Karpas-422 (cell line): ENCODE measurements around the gene NPAS3. TPM values are rescaled to one million over a fixed set of nuclear protein-coding genes. Genes with fewer than 3 reads are reported as not detected.

Experiments
- DNase-seq: peaks from one replicate; pipeline ENCODE4 v3.0.0-alpha.2; 2015
- H2AFZ ChIP-seq: fragments of 200-600 bp; sonication (generic); 2 replicates; pipeline ENCODE4 v1.6.1; 2014; ENCODE audit warnings: antibody characterized with exemption, low read length, mixed read lengths
- H3K27ac ChIP-seq: fragments of 200-600 bp; sonication (generic); 2 replicates; pipeline ENCODE4 v1.5.1; 2014; ENCODE audit warnings: mild to moderate bottlenecking, low read length, moderate library complexity
- H3K27me3 ChIP-seq: fragments of 200-600 bp; sonication (generic); 2 replicates; pipeline ENCODE4 v1.6.1; 2014; ENCODE audit warnings: low read length, mixed read lengths
- H3K36me3 ChIP-seq: fragments of 200-600 bp; sonication (generic); 2 replicates; pipeline ENCODE4 v1.6.1; 2014; ENCODE audit warnings: low read length, mixed read lengths; ENCODE audit not compliant: insufficient read depth
- H3K4me1 ChIP-seq: fragments of 200-600 bp; sonication (generic); 2 replicates; pipeline ENCODE4 v1.6.1; 2014; ENCODE audit warnings: mild to moderate bottlenecking, low read length, mixed read lengths
- H3K4me2 ChIP-seq: fragments of 200-600 bp; sonication (generic); 2 replicates; pipeline ENCODE4 v1.6.1; 2014; ENCODE audit warnings: low read length, low read depth, mild to moderate bottlenecking; ENCODE audit not compliant: poor library complexity, severe bottlenecking
- H3K4me3 ChIP-seq: fragments of 200-600 bp; sonication (generic); 2 replicates; pipeline ENCODE4 v1.5.1; 2014; ENCODE audit warnings: mild to moderate bottlenecking, antibody characterized with exemption, low read length, mixed read lengths
- H3K79me2 ChIP-seq: fragments of 200-600 bp; sonication (generic); 2 replicates; pipeline ENCODE4 v1.6.1; 2014; ENCODE audit warnings: mild to moderate bottlenecking, low read length, mixed read lengths
- H3K9ac ChIP-seq: fragments of 200-600 bp; sonication (generic); 2 replicates; pipeline ENCODE4 v1.6.0; 2014; ENCODE audit warnings: low read length
- H3K9me2 ChIP-seq: fragments of 200-600 bp; sonication (generic), shearing (Covaris generic); replicated peaks from 2 replicates; pipeline ENCODE4 v1.6.0; 2014; ENCODE audit warnings: mild to moderate bottlenecking, low read length, moderate library complexity; ENCODE audit not compliant: insufficient read depth
- H3K9me3 ChIP-seq: fragments of 300-700, 200-600 bp; sonication (generic); 2 replicates; pipeline ENCODE4 v1.6.1; 2014; ENCODE audit warnings: low read length, mixed read lengths
- H4K20me1 ChIP-seq: fragments of 200-600 bp; sonication (generic); 2 replicates; pipeline ENCODE4 v1.6.1; 2014; ENCODE audit warnings: mild to moderate bottlenecking, antibody characterized with exemption, low read length, low read depth; ENCODE audit not compliant: insufficient read depth
- total RNA-seq: library from RNA; depleted of rRNA; stranded (reverse); fragments of >200 nt; shearing (Covaris generic); gene quantifications from 2 replicates; pipeline ENCODE4 v1.2.3, GENCODE V29; 2014; ENCODE audit warnings: low replicate concordance

Gene NPAS3
- total RNA-seq, 1 experiment from 2014 or later = 1.6 TPM

GRCh38 chr14:32913725-32914124, 25.0 kb upstream of the NPAS3 start:
- Histone ChIP-seq H3K36me3 (no peaks in the 10 kb centered on the region), H3K4me3 (no peak overlapping the region), H3K27me3 (no peaks in the 10 kb centered on the region), H3K9me3 (no peaks in the 10 kb centered on the region), H3K9ac (no peak overlapping the region), H3K27ac (no peak overlapping the region), H3K9me2 (no peaks in the 10 kb centered on the region), H2AFZ (no peak overlapping the region), H4K20me1 (no peaks in the 10 kb centered on the region), H3K79me2 (no peaks in the 10 kb centered on the region), H3K4me2 (no peak overlapping the region), H3K4me1 (no peaks in the 10 kb centered on the region)
- no peak for DNase-seq

GRCh38 chr14:32914391-32914790, 24.3 kb upstream of the NPAS3 start:
- H3K9me2 ChIP-seq = no peaks in the 10 kb centered on the region
- no peak overlapping the region for H3K4me2 ChIP-seq
- no peak overlapping the region for H3K9ac ChIP-seq

GRCh38 chr14:32920696-32921276, 17.9 kb upstream of the NPAS3 start:
- H3K4me1 ChIP-seq = no peaks in the 10 kb centered on the region
- no peaks in the 10 kb centered on the region for H3K9me2 ChIP-seq
- no peaks in the 10 kb centered on the region for H3K79me2 ChIP-seq
- DNase-seq = no peak
- no peak overlapping the region for H3K27ac ChIP-seq
- no peak overlapping the region for H2AFZ ChIP-seq
- H3K4me3 ChIP-seq = no peak overlapping the region
- H3K4me2 ChIP-seq = no peak overlapping the region
- no peaks in the 10 kb centered on the region for H3K36me3 ChIP-seq
- H3K9ac ChIP-seq = no peak overlapping the region
- 0 out of 2 replicates have a peak, but pooled peaks cover 3% of the 10 kb centered on the region for H3K27me3 ChIP-seq
- no peaks in the 10 kb centered on the region for H4K20me1 ChIP-seq
- H3K9me3 ChIP-seq = no peaks in the 10 kb centered on the region

More at GRCh38 chr14:32914391-32914790, 24.3 kb upstream of the NPAS3 start:
- Histone ChIP-seq H3K27me3 (no peaks in the 10 kb centered on the region), H3K27ac (no peak overlapping the region), H3K4me3 (no peak overlapping the region), H3K9me3 (no peaks in the 10 kb centered on the region), H3K79me2 (no peaks in the 10 kb centered on the region), H4K20me1 (no peaks in the 10 kb centered on the region), H3K36me3 (no peaks in the 10 kb centered on the region), H3K4me1 (no peaks in the 10 kb centered on the region), H2AFZ (no peak overlapping the region)
- DNase-seq = no peak

- H2AFZ ChIP-seq = no peak overlapping the region
- H3K4me2 ChIP-seq = no peak overlapping the region
- H3K36me3 ChIP-seq = no peaks in the 10 kb centered on the region
- no peaks in the 10 kb centered on the region for H3K9me2 ChIP-seq
- no peaks in the 10 kb centered on the region for H3K9me3 ChIP-seq
- no peak overlapping the region for H3K27ac ChIP-seq
- H3K4me3 ChIP-seq = no peak overlapping the region
- H3K9ac ChIP-seq = no peak overlapping the region
- H3K79me2 ChIP-seq = no peaks in the 10 kb centered on the region
- DNase-seq = no peak
- 0 out of 2 replicates have a peak, but pooled peaks cover 3% of the 10 kb centered on the region for H3K27me3 ChIP-seq
- no peaks in the 10 kb centered on the region for H3K4me1 ChIP-seq
- no peaks in the 10 kb centered on the region for H4K20me1 ChIP-seq
Observed at GRCh38 chr14:32925439-32925838, 13.2 kb upstream of the NPAS3 start.

GRCh38 chr14:32932302-32932913, 6.3 kb upstream of the NPAS3 start:
- Histone ChIP-seq H3K36me3 (no peaks in the 10 kb centered on the region), H3K9me3 (peaks cover 3% of the 10 kb centered on the region), H3K9ac (no peak overlapping the region), H3K9me2 (no peaks in the 10 kb centered on the region), H3K4me2 (no peak overlapping the region), H2AFZ (no peak overlapping the region), H3K79me2 (no peaks in the 10 kb centered on the region), H3K4me1 (no peaks in the 10 kb centered on the region), H3K27me3 (no peaks in the 10 kb centered on the region), H4K20me1 (no peaks in the 10 kb centered on the region), H3K27ac (no peak overlapping the region), H3K4me3 (no peak overlapping the region)
- no peak for DNase-seq

GRCh38 chr14:32932914-32933628, 5.6 kb upstream of the NPAS3 start:
- no peak for DNase-seq
- H3K9me3 ChIP-seq = peaks cover 3% of the 10 kb centered on the region
- no peaks in the 10 kb centered on the region for H3K36me3 ChIP-seq
- no peaks in the 10 kb centered on the region for H3K27me3 ChIP-seq
- H3K9ac ChIP-seq = no peak overlapping the region
- no peak overlapping the region for H3K27ac ChIP-seq
- H3K4me1 ChIP-seq = no peaks in the 10 kb centered on the region
- no peaks in the 10 kb centered on the region for H3K9me2 ChIP-seq
- H3K4me3 ChIP-seq = no peak overlapping the region
- no peak overlapping the region for H3K4me2 ChIP-seq
- H3K79me2 ChIP-seq = no peaks in the 10 kb centered on the region
- H4K20me1 ChIP-seq = no peaks in the 10 kb centered on the region
- H2AFZ ChIP-seq = no peak overlapping the region

- Histone ChIP-seq H4K20me1 (no peaks in the 10 kb centered on the region), H3K27me3 (no peaks in the 10 kb centered on the region), H3K4me3 (no peak overlapping the region), H3K9me2 (no peaks in the 10 kb centered on the region), H3K36me3 (no peaks in the 10 kb centered on the region), H3K4me1 (no peaks in the 10 kb centered on the region), H3K27ac (no peak overlapping the region), H3K9ac (no peak overlapping the region), H3K9me3 (peaks cover 3% of the 10 kb centered on the region), H3K79me2 (no peaks in the 10 kb centered on the region), H3K4me2 (no peak overlapping the region), H2AFZ (no peak overlapping the region)
- DNase-seq = no peak
Observed at GRCh38 chr14:32933629-32934072, 5.0 kb upstream of the NPAS3 start.

- Histone ChIP-seq H2AFZ (no peak overlapping the region), H3K27me3 (no peaks in the 10 kb centered on the region), H3K9me2 (no peaks in the 10 kb centered on the region), H3K9me3 (peaks cover 3% of the 10 kb centered on the region), H3K4me2 (no peak overlapping the region), H3K27ac (no peak overlapping the region), H3K79me2 (no peaks in the 10 kb centered on the region), H3K36me3 (no peaks in the 10 kb centered on the region), H3K4me1 (no peaks in the 10 kb centered on the region), H4K20me1 (no peaks in the 10 kb centered on the region), H3K9ac (no peak overlapping the region), H3K4me3 (no peak overlapping the region)
- DNase-seq = no peak
Observed at GRCh38 chr14:32934073-32934880, 4.4 kb upstream of the NPAS3 start.
